ENCODE results near the gene TRNAU1AP.

The TRNAU1AP gene

GRCh38 chr1:28602536-28603439 is 49.9 kb downstream of the TRNAU1AP start:
- peak; percentile 58 for TF ChIP-seq CTCF (IDR thresholded peaks at IDR 0.05; ENCODE audit: borderline replicate concordance, control extremely low read depth, extremely low read depth, insufficient read depth, missing control alignments)
- DNase-seq (ENCODE audit: low spot score), result peak; percentile 60
- in situ Hi-C loops (cut with MboI; ENCODE audit: low sequenced_read_pairs, unreplicated experiment), result loop anchor here (5.0 kb wide), 1 partner anchor 85 kb away; no protein-coding TSS in a partner anchor

GRCh38 chr1:28604411-28604810 is 51.5 kb downstream of the TRNAU1AP start:
- DNase-seq (ENCODE audit: low spot score), result no peak
- in situ Hi-C loops (cut with MboI; ENCODE audit: low sequenced_read_pairs, unreplicated experiment), result loop anchor here (5.0 kb wide), 1 partner anchor 87 kb away; no protein-coding TSS in a partner anchor
- no peak for TF ChIP-seq CTCF (IDR thresholded peaks at IDR 0.05; ENCODE audit: borderline replicate concordance, control extremely low read depth, extremely low read depth, insufficient read depth, missing control alignments)

GRCh38 chr1:28604962-28605361 is 52.1 kb downstream of the TRNAU1AP start:
- in situ Hi-C loops (cut with MboI; ENCODE audit: low sequenced_read_pairs, unreplicated experiment), result loop anchor here (5.0 kb wide), 1 partner anchor 88 kb away; no protein-coding TSS in a partner anchor
- DNase-seq (ENCODE audit: low spot score), result no peak
- TF ChIP-seq CTCF (IDR thresholded peaks at IDR 0.05; ENCODE audit: borderline replicate concordance, control extremely low read depth, extremely low read depth, insufficient read depth, missing control alignments), result no peak

- in situ Hi-C loops (cut with MboI; ENCODE audit: low sequenced_read_pairs, unreplicated experiment), result no loop called here
- no peak for DNase-seq (ENCODE audit: low spot score)
- TF ChIP-seq CTCF (IDR thresholded peaks at IDR 0.05; ENCODE audit: borderline replicate concordance, control extremely low read depth, extremely low read depth, insufficient read depth, missing control alignments), result no peak
These were observed 53.9 kb downstream of the TRNAU1AP start for GRCh38 chr1:28606771-28607170.

GRCh38 chr1:28613175-28613574 is 60.3 kb downstream of the TRNAU1AP start:
- in situ Hi-C loops (cut with MboI; ENCODE audit: low sequenced_read_pairs, unreplicated experiment), result loop anchor here (10.0 kb wide), 1 partner anchor 208 kb away; no protein-coding TSS in a partner anchor
- no peak for TF ChIP-seq CTCF (IDR thresholded peaks at IDR 0.05; ENCODE audit: borderline replicate concordance, control extremely low read depth, extremely low read depth, insufficient read depth, missing control alignments)
- no peak for DNase-seq (ENCODE audit: low spot score)

All from GM13976 (cell line).